ENCODE results near the gene KCTD6.

- TF ChIP-seq, protein P1, sequence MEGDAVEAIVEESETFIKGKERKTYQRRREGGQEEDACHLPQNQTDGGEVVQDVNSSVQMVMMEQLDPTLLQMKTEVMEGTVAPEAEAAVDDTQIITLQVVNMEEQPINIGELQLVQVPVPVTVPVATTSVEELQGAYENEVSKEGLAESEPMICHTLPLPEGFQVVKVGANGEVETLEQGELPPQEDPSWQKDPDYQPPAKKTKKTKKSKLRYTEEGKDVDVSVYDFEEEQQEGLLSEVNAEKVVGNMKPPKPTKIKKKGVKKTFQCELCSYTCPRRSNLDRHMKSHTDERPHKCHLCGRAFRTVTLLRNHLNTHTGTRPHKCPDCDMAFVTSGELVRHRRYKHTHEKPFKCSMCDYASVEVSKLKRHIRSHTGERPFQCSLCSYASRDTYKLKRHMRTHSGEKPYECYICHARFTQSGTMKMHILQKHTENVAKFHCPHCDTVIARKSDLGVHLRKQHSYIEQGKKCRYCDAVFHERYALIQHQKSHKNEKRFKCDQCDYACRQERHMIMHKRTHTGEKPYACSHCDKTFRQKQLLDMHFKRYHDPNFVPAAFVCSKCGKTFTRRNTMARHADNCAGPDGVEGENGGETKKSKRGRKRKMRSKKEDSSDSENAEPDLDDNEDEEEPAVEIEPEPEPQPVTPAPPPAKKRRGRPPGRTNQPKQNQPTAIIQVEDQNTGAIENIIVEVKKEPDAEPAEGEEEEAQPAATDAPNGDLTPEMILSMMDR (IDR thresholded peaks at IDR 0.05): no peak
- no peak for TF ChIP-seq POLR2A (IDR thresholded peaks at IDR 0.05)
Measured at GRCh38 chr3:58530354-58530865, 38.5 kb downstream of the KCTD6 start.
